GM19324 (cell line): ENCODE data around the gene MPPED1.
A peak's percentile ranks its signal among the peaks of the same experiment; 100 is the strongest.

Source experiments
- ATAC-seq: cut with Tn5 transposase; IDR thresholded peaks from one replicate; pipeline ENCODE4 v1.9.1; 2021; ENCODE audit warnings: mild to moderate bottlenecking, moderate library complexity; ENCODE audit not compliant: unreplicated experiment, low FRiP score

The MPPED1 gene

DNA sequence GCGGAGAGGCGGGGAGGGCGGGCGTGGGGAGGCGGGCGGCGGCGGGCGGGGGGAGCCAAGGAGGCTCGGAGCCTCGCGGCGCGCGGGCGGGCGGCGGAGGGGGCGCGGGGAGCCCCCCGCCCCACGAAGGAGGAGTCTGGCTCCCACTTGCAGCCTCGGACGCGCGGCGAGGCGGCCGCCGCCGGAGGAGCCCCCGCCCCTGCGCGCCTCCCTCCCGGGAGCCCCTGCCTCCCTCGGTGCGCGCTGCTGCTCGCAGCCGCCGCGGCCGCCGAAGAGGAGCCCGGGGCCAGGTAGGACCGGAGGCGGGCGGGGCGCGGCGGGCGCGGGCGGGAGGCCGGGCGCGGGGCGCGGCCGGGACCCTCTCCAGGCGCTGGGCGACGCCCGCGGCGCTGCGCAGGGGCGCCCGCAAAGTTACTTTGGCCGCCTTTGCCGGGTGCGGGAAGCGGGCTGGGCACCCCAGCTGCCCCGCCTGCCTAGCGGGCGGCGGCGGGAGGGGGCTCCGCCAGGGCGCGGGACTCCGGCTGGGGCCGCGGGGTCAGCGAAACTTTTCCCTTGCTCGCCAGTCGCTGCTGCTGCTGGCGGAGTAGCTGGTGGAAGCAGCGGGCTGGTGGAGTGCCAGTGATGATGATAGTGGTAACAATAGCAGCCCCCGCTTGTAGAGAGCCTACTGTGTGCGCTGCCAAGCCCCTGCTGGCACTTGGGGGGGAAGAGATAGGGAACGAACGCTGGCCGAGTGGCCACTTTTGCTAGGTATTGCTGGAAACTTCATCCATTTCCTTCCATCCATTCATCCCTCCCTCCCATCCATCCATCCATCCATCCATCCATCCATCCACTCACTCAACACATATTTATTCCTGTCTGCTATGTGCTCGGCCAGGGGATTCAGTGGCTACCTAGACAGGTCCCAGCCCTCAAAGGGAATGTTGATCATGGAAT lies at the start of gene MPPED1:
MPPED1 (plus strand) TSS at position 146 of the 939 bp plus-strand sequence. CDS start 12,972 bp downstream, outside the sequence.
- no peak for ATAC-seq

DNA sequence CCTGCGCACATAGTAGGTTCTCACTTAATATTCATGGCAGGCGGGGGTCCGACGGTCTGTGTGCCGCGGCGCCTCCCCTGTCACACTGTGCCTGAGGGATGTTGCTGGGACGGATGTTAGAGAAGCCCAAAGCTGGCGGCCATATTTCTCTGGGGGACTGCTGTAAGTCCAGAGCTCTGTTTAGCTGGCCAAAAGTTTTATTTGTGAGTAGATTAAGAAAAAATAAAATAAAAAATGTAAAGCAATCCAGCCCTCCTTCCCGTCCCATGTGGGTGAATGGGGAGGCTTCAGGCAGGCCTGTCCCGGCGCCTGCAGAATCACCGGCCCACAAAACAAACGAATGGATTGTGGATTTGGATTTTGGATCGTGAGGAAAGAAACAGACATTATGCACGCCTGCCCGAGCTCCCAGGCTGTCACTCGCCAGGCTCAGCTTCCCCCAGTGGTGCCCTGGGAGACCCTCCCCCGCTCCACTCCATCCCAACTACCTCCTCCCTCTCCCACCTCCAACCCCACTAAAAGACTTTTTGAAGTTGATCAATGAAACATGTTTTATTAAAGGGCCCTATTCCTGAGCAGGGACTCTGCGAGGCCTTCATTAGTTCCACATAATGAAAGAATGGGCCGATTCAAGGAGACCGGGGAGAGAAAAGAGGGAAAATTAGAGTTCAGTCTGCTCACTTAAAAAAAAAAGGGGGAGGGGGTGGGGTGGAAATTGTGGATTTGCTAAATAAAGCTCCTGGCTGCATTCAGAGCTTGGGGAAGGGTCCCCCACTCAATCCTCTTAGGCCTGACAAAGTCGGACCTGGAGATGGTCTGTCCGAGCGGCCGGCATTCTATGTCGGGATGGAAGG lies 48.3 kb upstream of the MPPED1 start:
- ATAC-seq, result no peak

- no peak for ATAC-seq
Measured at GRCh38 chr22:43364169-43364435, 47.7 kb upstream of the MPPED1 start.

- ATAC-seq, result no peak
Measured at GRCh38 chr22:43365715-43366440, 45.9 kb upstream of the MPPED1 start.

DNA sequence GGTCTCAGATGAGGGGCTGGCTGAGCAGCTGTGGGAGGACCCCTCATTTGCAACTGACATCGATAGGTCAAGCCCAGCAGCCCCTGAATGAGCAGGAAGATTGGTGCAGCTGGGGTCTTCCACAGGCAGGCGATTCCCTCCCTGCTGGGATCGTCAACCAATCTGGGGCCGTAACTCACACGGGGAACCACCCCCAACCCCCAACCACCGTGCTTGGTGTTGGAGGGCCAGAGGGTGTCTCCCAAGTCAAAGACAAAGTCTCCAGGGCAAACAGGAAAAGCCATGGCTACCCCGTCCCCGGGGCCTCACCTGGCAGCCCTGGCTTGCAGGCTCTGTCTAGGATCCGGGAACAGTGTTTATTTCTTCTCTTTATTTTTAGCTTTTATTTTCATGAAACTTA lies 41.8 kb upstream of the MPPED1 start:
- no peak for ATAC-seq

- ATAC-seq, result no peak
Measured at GRCh38 chr22:43375951-43376455, 35.8 kb upstream of the MPPED1 start.

DNA sequence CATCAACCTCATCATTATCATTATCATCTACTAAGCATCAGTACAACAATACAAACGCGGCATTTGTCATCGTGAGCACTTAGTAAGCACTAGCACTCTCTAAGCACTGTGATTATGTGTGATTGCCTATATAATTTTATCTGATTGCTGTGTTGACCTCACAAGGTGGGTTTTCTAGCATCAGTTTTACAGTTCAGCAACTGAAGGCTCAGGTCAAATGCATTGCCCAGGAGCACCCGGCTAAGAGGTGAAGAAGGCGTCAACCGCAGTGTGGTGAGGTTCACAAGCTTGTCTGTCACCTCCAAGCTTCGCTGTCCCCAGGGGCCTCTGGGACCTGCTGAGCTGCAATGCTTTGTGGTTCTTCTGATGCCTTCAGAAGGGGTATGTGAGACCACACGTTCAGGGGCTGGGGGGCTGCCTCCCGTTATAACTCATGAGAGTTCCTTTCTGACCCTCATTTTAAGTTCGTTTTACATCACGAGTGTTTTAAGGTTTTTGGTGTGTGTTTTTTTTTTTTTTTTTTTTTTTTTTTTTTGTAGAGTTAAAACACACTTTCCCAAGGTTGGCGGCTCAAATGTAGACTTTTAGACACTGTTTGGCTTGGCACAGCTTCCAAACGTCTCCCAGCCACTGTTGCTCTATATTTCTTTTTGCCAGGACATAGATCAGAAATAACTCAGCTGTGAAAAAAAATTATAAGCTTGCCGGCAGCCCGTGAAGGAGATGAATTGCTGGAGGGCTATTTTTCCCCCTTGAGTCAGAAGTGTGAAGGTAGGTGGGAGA lies 34.9 kb upstream of the MPPED1 start:
- ATAC-seq, result no peak

GRCh38 chr22:43377548-43377895 lies 34.3 kb upstream of the MPPED1 start:
- ATAC-seq, result no peak

DNA sequence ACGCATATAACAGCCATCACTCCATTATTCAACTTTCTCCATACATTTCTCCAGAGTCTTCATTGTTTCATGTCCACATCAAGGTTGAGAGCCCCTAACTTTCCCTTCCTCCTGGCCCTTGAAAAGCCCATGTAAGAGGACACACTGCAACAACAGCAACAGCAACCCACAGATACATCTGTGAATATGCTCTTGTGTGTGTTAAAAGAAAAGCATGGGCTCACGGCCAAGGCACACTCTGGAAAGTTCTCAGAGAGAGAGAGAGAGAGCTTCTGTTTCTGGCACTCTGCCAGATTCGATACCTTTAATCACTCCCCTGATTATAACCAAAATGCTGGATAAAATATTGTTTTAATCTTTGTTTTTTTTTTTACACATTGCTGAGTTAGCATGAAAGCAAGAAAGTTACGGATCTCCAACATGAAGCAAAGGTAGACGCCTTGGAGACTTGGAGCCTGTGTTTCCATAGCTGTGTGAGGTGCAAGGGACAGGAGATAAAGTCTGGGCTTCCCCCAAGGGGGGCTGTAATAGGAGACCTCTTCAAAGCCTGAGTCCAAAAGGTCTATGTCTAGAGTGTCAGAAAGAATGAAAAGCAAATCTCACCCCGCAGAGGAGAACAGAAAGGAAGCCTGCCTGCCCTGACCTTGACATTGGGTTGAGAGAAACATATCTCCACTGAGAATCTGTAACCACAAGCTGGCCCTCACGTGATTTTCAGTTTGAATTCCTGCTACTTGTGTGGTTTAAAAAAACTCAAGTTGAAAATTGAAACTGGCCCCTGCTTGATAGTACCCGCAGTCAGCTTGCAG lies 33.7 kb upstream of the MPPED1 start:
- peak; percentile 63 for ATAC-seq

- no peak for ATAC-seq
Measured at GRCh38 chr22:43381693-43382092, 30.1 kb upstream of the MPPED1 start.

- ATAC-seq, result no peak
Measured at GRCh38 chr22:43384863-43385262, 27.0 kb upstream of the MPPED1 start.

DNA sequence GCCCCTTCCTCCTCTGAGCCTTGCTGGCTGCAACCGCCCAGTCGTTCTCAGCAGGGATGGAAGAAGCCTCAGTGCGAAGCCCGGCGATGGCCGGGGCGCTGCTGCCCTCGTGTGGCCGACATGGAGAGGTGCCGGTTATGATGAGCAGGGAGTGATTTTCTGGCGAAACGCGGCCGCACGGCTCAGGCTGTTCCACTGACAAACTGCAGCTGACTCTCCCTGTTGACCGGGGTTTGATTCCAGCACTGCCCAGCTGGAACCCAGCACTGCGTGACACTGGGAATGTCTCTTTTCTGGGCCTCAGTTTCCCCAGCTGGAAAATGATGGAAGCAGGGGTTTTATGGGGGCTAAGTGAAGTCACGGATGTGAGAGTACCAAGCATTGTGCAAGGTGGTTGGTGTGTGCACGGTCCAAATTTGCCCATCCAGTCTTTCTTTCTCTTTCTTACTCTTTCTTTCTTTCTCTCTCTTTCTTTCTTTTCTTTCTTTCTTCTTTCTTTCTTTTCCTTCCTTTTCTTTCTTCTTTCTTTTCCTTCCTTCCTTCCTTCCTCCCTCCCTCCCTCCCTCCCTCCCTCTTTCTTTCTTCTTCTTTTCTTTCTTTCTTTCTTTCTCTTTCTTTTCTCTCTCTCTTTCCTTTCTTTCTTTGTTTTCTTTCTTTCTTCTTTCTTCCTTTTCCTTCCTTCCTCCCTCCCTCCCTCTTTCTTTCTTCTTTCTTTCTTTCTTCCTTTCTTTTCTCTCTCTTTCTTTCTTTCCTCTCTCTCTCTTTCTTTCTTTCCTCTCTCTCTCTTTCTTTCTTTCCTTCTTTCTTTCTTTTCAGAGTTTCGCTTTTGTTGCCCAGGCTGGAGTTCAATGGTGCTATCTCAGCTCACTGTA lies 25.8 kb upstream of the MPPED1 start:
- ATAC-seq, result no peak

- ATAC-seq, result no peak
Measured at GRCh38 chr22:43387815-43388214, 24.0 kb upstream of the MPPED1 start.

DNA sequence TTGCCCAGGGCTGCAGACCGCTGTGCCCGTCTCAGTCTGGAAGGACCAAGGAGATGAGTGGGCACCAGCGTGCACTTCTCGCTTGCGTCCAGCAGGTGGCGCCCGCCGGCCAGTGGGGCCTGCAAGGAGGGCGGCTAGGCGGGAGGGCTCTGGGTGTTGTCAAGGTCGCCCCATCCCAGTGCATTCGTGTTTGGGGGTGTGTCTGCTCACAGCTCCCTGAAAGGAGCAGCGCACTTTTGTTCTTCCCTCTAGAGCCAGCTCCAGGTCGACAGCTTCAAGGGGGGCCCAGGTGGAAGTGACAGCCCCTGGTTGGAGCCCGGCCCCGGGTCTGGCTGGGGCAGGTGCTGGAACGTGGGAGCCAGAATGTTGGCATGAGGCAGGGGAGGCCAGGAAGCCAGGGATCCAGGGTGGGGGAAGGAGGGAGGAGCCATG lies 23.4 kb upstream of the MPPED1 start:
- no peak for ATAC-seq

GRCh38 chr22:43389227-43389836 lies 22.5 kb upstream of the MPPED1 start:
- no peak for ATAC-seq

DNA sequence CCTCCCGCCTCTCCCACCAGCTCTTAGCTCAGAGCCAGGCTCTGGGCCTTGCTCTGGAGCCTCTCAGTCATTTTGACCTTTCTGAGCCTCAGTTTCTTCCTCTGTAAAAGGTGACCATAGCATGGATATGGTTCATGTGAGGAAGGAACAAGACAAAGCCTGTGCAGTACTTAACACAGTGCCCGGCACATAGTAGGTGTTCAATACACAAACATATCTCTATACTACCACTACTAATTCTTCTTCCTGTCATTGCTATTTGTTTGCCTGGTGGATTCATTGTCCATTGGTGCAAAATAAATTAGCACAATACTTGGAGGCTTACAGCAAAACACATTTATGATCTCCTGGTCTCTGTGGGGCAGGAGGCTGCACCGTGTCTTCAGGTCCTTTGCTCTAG lies 21.6 kb upstream of the MPPED1 start:
- ATAC-seq, result no peak

GRCh38 chr22:43390872-43391271 lies 20.9 kb upstream of the MPPED1 start:
- ATAC-seq, result no peak

DNA sequence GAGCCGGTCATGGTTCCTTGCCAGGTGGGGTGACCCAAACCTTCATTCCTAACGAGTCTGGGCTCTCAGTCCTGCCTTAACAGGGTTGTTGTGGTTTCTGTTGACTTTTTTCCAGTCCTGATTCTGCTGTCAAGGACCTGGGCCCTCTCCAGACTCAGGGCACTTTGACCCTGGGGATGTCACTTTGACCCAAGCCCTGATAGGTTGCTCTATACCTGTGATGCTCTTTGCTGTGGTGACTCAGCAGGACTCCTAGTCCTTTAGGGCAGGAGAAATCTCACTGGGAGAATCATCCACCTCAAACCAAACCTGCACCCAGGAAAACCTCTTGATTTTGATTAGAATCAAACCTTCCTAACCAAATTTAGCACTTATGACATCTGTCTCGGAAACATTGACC lies 20.5 kb upstream of the MPPED1 start:
- ATAC-seq, result no peak
